DOHH2 (cell line): Measurements from ENCODE around the gene KRTAP2-3.

Experiments
- H3F3A ChIP-seq: fragments of 200-600 bp; sonication (generic), shearing (Covaris generic); 2 replicates; pipeline ENCODE4 v1.6.0; 2016; ENCODE audit warnings: antibody characterized with exemption, mild to moderate bottlenecking; ENCODE audit not compliant: control insufficient read depth, insufficient read depth
- H3K27ac ChIP-seq: fragments of 200-600 bp; sonication (generic); 2 replicates; pipeline ENCODE4 v1.5.1; 2014; ENCODE audit warnings: low read depth, mild to moderate bottlenecking, low read length, moderate library complexity
- H3K27me3 ChIP-seq: fragments of 200-600 bp; sonication (generic); 2 replicates; pipeline ENCODE4 v1.6.1; 2014; ENCODE audit warnings: mild to moderate bottlenecking, low read length, mixed read lengths; ENCODE audit not compliant: control insufficient read depth
- H3K36me3 ChIP-seq: fragments of 200-600 bp; sonication (generic); 2 replicates; pipeline ENCODE4 v1.6.1; 2014; ENCODE audit warnings: mild to moderate bottlenecking, low read length, moderate library complexity, mixed read lengths; ENCODE audit not compliant: control insufficient read depth
- H3K4me1 ChIP-seq: fragments of 200-600 bp; sonication (generic); 2 replicates; pipeline ENCODE4 v1.6.1; 2014; ENCODE audit warnings: mild to moderate bottlenecking, low read length, mixed read lengths; ENCODE audit not compliant: control insufficient read depth
- H3K4me2 ChIP-seq: fragments of 200-600 bp; sonication (generic); 2 replicates; pipeline ENCODE4 v1.6.0; 2014; ENCODE audit warnings: mild to moderate bottlenecking, low read length, moderate library complexity
- H3K4me3 ChIP-seq: fragments of 200-600 bp; sonication (generic); 2 replicates; pipeline ENCODE4 v1.5.1; 2014; ENCODE audit warnings: mild to moderate bottlenecking, low read length, mixed read lengths
- H3K79me2 ChIP-seq: fragments of 200-600 bp; sonication (generic); 2 replicates; pipeline ENCODE4 v1.6.1; 2014; ENCODE audit warnings: mild to moderate bottlenecking, low read length, mixed read lengths; ENCODE audit not compliant: control insufficient read depth
- H3K9me2 ChIP-seq: fragments of 200-600 bp; sonication (generic); replicated peaks from 2 replicates; pipeline ENCODE4 v1.6.1; 2014; ENCODE audit warnings: mild to moderate bottlenecking, low read length, mixed read lengths; ENCODE audit not compliant: control insufficient read depth
- H3K9me3 ChIP-seq: fragments of 200-600 bp; sonication (generic); 2 replicates; pipeline ENCODE4 v1.6.1; 2014; ENCODE audit warnings: antibody characterized with exemption, low read length, mixed read lengths; ENCODE audit not compliant: control insufficient read depth, insufficient read depth
- H4K20me1 ChIP-seq: fragments of 200-600 bp; sonication (generic); 2 replicates; pipeline ENCODE4 v1.6.0; 2014; ENCODE audit warnings: low read depth, mild to moderate bottlenecking, antibody characterized with exemption, low read length, moderate library complexity; ENCODE audit not compliant: control insufficient read depth, insufficient read depth
- CTCF ChIP-seq: fragments of 200-600 bp; sonication (generic); IDR thresholded peaks from one replicate; pipeline ENCODE4 v1.5.1; 2014; ENCODE audit warnings: antibody characterized with exemption, mild to moderate bottlenecking, low read depth, low read length; ENCODE audit not compliant: poor library complexity, severe bottlenecking
- EZH2phosphoT487 ChIP-seq: fragments of 200-600 bp; sonication (generic); IDR thresholded peaks from 2 replicates; pipeline ENCODE4 v1.6.1; 2017; ENCODE audit warnings: borderline replicate concordance, mild to moderate bottlenecking, antibody characterized with exemption, low read length, moderate library complexity, mixed read lengths

Gene KRTAP2-3

GRCh38 chr17:41015454-41015853, 44.5 kb downstream of the KRTAP2-3 start:
- no peaks in the 10 kb centered on the region for H3F3A ChIP-seq
- H4K20me1 ChIP-seq, result no peaks in the 10 kb centered on the region
- H3K4me2 ChIP-seq, result no peak overlapping the region
- no peaks in the 10 kb centered on the region for H3K9me3 ChIP-seq
- H3K4me1 ChIP-seq, result no peaks in the 10 kb centered on the region
- TF ChIP-seq CTCF (no peak), EZH2phosphoT487 (no peak)
- no peaks in the 10 kb centered on the region for H3K27me3 ChIP-seq
- H3K79me2 ChIP-seq, result no peaks in the 10 kb centered on the region
- no peak overlapping the region for H3K27ac ChIP-seq
- no peaks in the 10 kb centered on the region for H3K9me2 ChIP-seq
- H3K4me3 ChIP-seq, result no peak overlapping the region
- no peaks in the 10 kb centered on the region for H3K36me3 ChIP-seq

- no peaks in the 10 kb centered on the region for H3K9me2 ChIP-seq
- H3K9me3 ChIP-seq, result no peaks in the 10 kb centered on the region
- H3K4me3 ChIP-seq, result no peak overlapping the region
- no peaks in the 10 kb centered on the region for H4K20me1 ChIP-seq
- TF ChIP-seq EZH2phosphoT487, result no peak
- TF ChIP-seq CTCF, result no peak
- H3K4me2 ChIP-seq, result no peak overlapping the region
- H3K27me3 ChIP-seq, result no peaks in the 10 kb centered on the region
- no peaks in the 10 kb centered on the region for H3K36me3 ChIP-seq
- H3K79me2 ChIP-seq, result no peaks in the 10 kb centered on the region
- no peaks in the 10 kb centered on the region for H3F3A ChIP-seq
- H3K27ac ChIP-seq, result no peak overlapping the region
- no peaks in the 10 kb centered on the region for H3K4me1 ChIP-seq
These were observed 46.3 kb downstream of the KRTAP2-3 start for GRCh38 chr17:41013606-41014005.

- H3K4me2 ChIP-seq, result no peak overlapping the region
- no peak overlapping the region for H3K27ac ChIP-seq
- H3K4me1 ChIP-seq, result no peaks in the 10 kb centered on the region
- H3K9me2 ChIP-seq, result no peaks in the 10 kb centered on the region
- TF ChIP-seq EZH2phosphoT487, result no peak
- no peak for TF ChIP-seq CTCF
- H3K4me3 ChIP-seq, result no peak overlapping the region
- H4K20me1 ChIP-seq, result no peaks in the 10 kb centered on the region
- H3K27me3 ChIP-seq, result no peaks in the 10 kb centered on the region
- no peaks in the 10 kb centered on the region for H3F3A ChIP-seq
- no peaks in the 10 kb centered on the region for H3K79me2 ChIP-seq
- no peaks in the 10 kb centered on the region for H3K9me3 ChIP-seq
- H3K36me3 ChIP-seq, result no peaks in the 10 kb centered on the region
These were observed 46.7 kb downstream of the KRTAP2-3 start for GRCh38 chr17:41013181-41013580.
